DND-41 (cell line): ENCODE measurements around the gene EDC4.

Experiments
- ATAC-seq: fragments of 200-7000 bp; cut with Tn5 transposase; 3 replicates; pipeline ENCODE4 v1.9.1; 2021; ENCODE audit warnings: low read depth; ENCODE audit not compliant: insufficient read depth
- DNase-seq: peaks from one replicate; pipeline ENCODE4 v3.0.0-alpha.2; 2020
- H2AFZ ChIP-seq: 2 replicates; pipeline ENCODE4 v1.6.0; 2012; ENCODE audit warnings: low read depth, low read length
- H3K27ac ChIP-seq: 2 replicates; pipeline ENCODE4 v1.5.1; 2012; ENCODE audit warnings: low read length, inconsistent platforms
- H3K27me3 ChIP-seq: fragments of 200-600 bp; sonication (generic); 2 replicates; pipeline ENCODE4 v1.6.0; 2012; ENCODE audit warnings: low read length, mild to moderate bottlenecking, inconsistent platforms; ENCODE audit not compliant: insufficient read depth, poor library complexity
- H3K36me3 ChIP-seq: 2 replicates; pipeline ENCODE4 v1.5.1; 2012; ENCODE audit warnings: low read length, inconsistent platforms; ENCODE audit not compliant: insufficient read depth
- H3K4me1 ChIP-seq: 2 replicates; pipeline ENCODE4 v1.5.1; 2012; ENCODE audit warnings: mild to moderate bottlenecking, low read length; ENCODE audit not compliant: insufficient read depth
- H3K4me2 ChIP-seq: 2 replicates; pipeline ENCODE4 v1.6.0; 2012; ENCODE audit warnings: mild to moderate bottlenecking, moderate library complexity, low read length, inconsistent platforms; ENCODE audit not compliant: insufficient read depth
- H3K4me3 ChIP-seq, 2 experiments: fragments of 200-600 bp in 1 of 2; shearing (Covaris generic) in 1 of 2; 2 replicates each; pipeline ENCODE4 v1.5.1; 2012 to 2016; ENCODE audit warnings: inconsistent platforms in 2 of 2, low read length in 2 of 2, mild to moderate bottlenecking in 2 of 2, low read depth in 1 of 2, moderate library complexity in 1 of 2
- H3K79me2 ChIP-seq: 2 replicates; pipeline ENCODE4 v1.6.0; 2012; ENCODE audit warnings: low read length, inconsistent platforms; ENCODE audit not compliant: insufficient read depth
- H3K9ac ChIP-seq: 2 replicates; pipeline ENCODE4 v1.6.0; 2012; ENCODE audit warnings: low read depth, mild to moderate bottlenecking, inconsistent platforms, low read length, moderate library complexity
- H3K9me3 ChIP-seq: 2 replicates; pipeline ENCODE4 v1.5.1; 2012; ENCODE audit warnings: low read length, moderate library complexity, mild to moderate bottlenecking, inconsistent platforms; ENCODE audit not compliant: insufficient read depth, severe bottlenecking
- H4K20me1 ChIP-seq: 2 replicates; pipeline ENCODE4 v1.6.0; 2012; ENCODE audit warnings: low read length; ENCODE audit not compliant: insufficient read depth
- EZH2 ChIP-seq: IDR thresholded peaks from 3 replicates; pipeline ENCODE4 v1.6.1; 2012; ENCODE audit warnings: borderline replicate concordance, low read depth, mild to moderate bottlenecking, moderate library complexity, low read length, inconsistent platforms; ENCODE audit not compliant: severe bottlenecking
- TF ChIP-seq, protein P1 (sequence below): IDR thresholded peaks from 2 replicates; pipeline ENCODE4 v1.5.1; 2012; ENCODE audit warnings: borderline replicate concordance, low read length, moderate library complexity, mild to moderate bottlenecking; ENCODE audit not compliant: poor library complexity, severe bottlenecking; ENCODE audit errors: extremely low read depth

The EDC4 gene

DNA sequence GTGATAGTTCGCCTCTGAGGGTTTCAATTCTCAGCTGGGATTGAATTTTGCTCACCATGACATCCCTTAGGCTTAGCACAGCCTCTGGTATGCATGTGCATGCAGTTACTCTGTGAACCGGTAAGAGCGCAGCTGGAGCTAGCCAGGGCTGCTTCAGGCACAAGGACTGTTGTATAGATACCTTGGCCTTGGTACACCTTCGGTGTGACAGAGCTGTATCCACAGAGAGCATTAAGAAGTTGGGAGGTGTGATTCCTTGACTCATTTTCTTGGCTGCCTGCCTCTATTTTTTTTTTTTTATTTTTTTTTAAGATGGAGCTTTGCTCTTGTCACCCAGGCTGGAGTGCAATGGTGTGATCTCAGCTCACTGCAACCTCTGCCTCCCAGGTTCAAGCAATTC lies 28.4 kb upstream of the EDC4 start:
- H3K27ac ChIP-seq, result 0 out of 2 replicates have a peak overlapping the region, but pooled peaks have one; percentile 30
- no peak for TF ChIP-seq EZH2
- TF ChIP-seq, protein P1, sequence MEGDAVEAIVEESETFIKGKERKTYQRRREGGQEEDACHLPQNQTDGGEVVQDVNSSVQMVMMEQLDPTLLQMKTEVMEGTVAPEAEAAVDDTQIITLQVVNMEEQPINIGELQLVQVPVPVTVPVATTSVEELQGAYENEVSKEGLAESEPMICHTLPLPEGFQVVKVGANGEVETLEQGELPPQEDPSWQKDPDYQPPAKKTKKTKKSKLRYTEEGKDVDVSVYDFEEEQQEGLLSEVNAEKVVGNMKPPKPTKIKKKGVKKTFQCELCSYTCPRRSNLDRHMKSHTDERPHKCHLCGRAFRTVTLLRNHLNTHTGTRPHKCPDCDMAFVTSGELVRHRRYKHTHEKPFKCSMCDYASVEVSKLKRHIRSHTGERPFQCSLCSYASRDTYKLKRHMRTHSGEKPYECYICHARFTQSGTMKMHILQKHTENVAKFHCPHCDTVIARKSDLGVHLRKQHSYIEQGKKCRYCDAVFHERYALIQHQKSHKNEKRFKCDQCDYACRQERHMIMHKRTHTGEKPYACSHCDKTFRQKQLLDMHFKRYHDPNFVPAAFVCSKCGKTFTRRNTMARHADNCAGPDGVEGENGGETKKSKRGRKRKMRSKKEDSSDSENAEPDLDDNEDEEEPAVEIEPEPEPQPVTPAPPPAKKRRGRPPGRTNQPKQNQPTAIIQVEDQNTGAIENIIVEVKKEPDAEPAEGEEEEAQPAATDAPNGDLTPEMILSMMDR, result no peak
- peak overlapping the region; percentile 62 for H3K9ac ChIP-seq

DNA sequence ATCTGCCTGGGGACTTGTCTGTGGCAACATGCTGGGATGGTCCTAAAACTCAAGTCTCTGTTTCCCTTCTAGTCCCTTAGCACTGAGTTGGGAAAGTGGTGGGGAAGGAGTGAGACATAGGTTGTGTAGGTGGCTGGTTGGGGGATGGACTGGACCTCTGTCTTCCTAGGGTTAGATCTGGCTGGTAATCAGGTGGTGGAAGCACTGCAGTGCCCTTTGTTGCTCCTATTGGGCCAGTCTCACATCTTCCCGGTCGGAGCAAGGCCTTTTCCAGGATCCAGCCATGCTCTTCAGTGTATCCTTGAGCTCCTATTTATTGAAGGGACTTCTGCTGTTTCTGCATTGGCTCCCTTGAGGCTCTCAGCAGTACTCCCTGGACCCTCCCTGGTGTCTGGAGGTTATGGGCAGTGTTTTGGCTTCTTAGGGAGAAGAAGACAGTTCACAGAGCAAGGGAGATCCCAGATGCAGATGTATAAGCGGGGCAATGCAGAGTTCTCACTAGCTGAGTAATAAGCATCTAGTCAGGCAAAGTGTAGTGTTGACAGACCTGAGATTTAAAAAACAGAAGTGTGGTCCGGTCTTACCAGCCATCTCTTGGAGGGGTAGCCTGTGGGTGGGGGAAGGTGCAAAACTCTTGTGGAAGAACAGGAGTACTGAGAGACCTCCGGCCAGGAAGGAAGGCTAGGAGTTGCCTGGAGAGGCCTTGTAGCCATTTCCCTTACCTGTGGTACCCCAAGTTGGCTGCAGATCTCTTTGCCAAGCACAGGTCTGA lies 27.4 kb upstream of the EDC4 start:
- H3K4me2 ChIP-seq, result peak overlapping the region; percentile 79
- H3K79me2 ChIP-seq, result peaks cover 75% of the 10 kb centered on the region
- H3K27ac ChIP-seq, result peak overlapping the region; percentile 86
- DNase-seq, result no peak
- peaks cover 65% of the 10 kb centered on the region for H3K4me1 ChIP-seq
- H3K9me3 ChIP-seq, result no peaks in the 10 kb centered on the region
- TF ChIP-seq EZH2, result no peak
- TF ChIP-seq, protein P1, result no peak
- no peak for ATAC-seq
- H3K9ac ChIP-seq, result peak overlapping the region; percentile 95
- H3K4me3 ChIP-seq, result peak overlapping the region; percentile 98 to 99; a peak in 3 of 4 replicates
- no peaks in the 10 kb centered on the region for H3K27me3 ChIP-seq
- H2AFZ ChIP-seq, result peak overlapping the region; percentile 73
- peaks cover 51% of the 10 kb centered on the region for H4K20me1 ChIP-seq
- H3K36me3 ChIP-seq, result peaks cover 34% of the 10 kb centered on the region

More for the DNA sequence above, 28.4 kb upstream of the EDC4 start:
- peaks cover 29% of the 10 kb centered on the region for H3K36me3 ChIP-seq
- H3K9me3 ChIP-seq, result no peaks in the 10 kb centered on the region
- peaks cover 44% of the 10 kb centered on the region for H4K20me1 ChIP-seq
- no peak overlapping the region for H2AFZ ChIP-seq
- ATAC-seq (no peak), DNase-seq (no peak)
- H3K79me2 ChIP-seq, result peaks cover 66% of the 10 kb centered on the region
- H3K4me2 ChIP-seq, result peak overlapping the region; percentile 92
- H3K4me1 ChIP-seq, result peaks cover 65% of the 10 kb centered on the region
- no peaks in the 10 kb centered on the region for H3K27me3 ChIP-seq
- peak overlapping the region in 1 of 2 experiments; percentile 71; a peak in 1 of 4 replicates for H3K4me3 ChIP-seq

DNA sequence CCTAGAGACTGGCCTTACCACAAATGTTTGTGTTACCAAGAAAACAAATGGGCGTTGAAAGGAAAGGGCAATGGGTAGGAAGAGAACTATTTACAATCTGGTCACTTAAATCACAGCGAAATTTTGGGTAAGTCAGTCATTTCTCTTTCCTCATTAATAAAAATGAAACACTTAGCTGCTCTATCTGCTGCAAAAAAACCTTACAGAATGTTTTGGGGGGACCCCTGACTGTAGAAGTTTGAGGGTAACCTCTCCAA lies 26.9 kb upstream of the EDC4 start:
- peak overlapping the region; percentile 95 for H3K9ac ChIP-seq
- peak overlapping the region; percentile 73 for H2AFZ ChIP-seq
- H3K4me2 ChIP-seq, result peak overlapping the region; percentile 79
- TF ChIP-seq, protein P1, result no peak
- no peak for TF ChIP-seq EZH2
- H3K9me3 ChIP-seq, result no peaks in the 10 kb centered on the region
- peaks cover 55% of the 10 kb centered on the region for H4K20me1 ChIP-seq
- no peak for ATAC-seq
- H3K4me1 ChIP-seq, result peaks cover 65% of the 10 kb centered on the region
- peak overlapping the region; percentile 86 for H3K27ac ChIP-seq
- no peak for DNase-seq
- H3K4me3 ChIP-seq, result peak overlapping the region; percentile 98 to 99; a peak in 3 of 4 replicates
- peaks cover 37% of the 10 kb centered on the region for H3K36me3 ChIP-seq
- no peaks in the 10 kb centered on the region for H3K27me3 ChIP-seq
- peaks cover 79% of the 10 kb centered on the region for H3K79me2 ChIP-seq
